Neural progenitor cell (in vitro differentiated cells): ENCODE data around the gene KRTAP19-5. TPM values are rescaled to one million over a fixed set of nuclear protein-coding genes. Genes with fewer than 3 reads are reported as not detected.

Experiments used
- DNase-seq: peaks from one replicate; pipeline ENCODE4 v3.0.0-alpha.2; 2016; ENCODE audit warnings: low spot score
- H2AFZ ChIP-seq: fragments of 200-600 bp; sonication (generic); replicated peaks from 2 replicates; pipeline ENCODE4 v1.6.1; 2016; ENCODE audit warnings: antibody characterized with exemption
- H3F3A ChIP-seq: fragments of 200-600 bp; sonication (generic); 2 replicates; pipeline ENCODE4 v1.6.1; 2016; ENCODE audit warnings: antibody characterized with exemption, low read depth
- H3K27ac ChIP-seq: fragments of 200-600 bp; sonication (generic); 2 replicates; pipeline ENCODE4 v1.5.1; 2016; ENCODE audit warnings: mild to moderate bottlenecking
- H3K27me3 ChIP-seq: fragments of 200-600 bp; sonication (generic); 2 replicates; pipeline ENCODE4 v1.6.1; 2016; ENCODE audit warnings: mild to moderate bottlenecking, moderate library complexity
- H3K36me3 ChIP-seq: fragments of 200-600 bp; sonication (generic); 2 replicates; pipeline ENCODE4 v1.5.1; 2016
- H3K4me1 ChIP-seq: fragments of 200-600 bp; sonication (generic); 2 replicates; pipeline ENCODE4 v1.6.1; 2016; ENCODE audit warnings: mixed run types
- H3K4me2 ChIP-seq: fragments of 200-600 bp; sonication (generic); 2 replicates; pipeline ENCODE4 v1.6.1; 2016
- H3K4me3 ChIP-seq: fragments of 200-600 bp; sonication (generic); 2 replicates; pipeline ENCODE4 v1.5.1; 2016
- H3K79me2 ChIP-seq: fragments of 200-600 bp; sonication (generic); 2 replicates; pipeline ENCODE4 v1.6.1; 2016; ENCODE audit warnings: low read depth
- H3K9ac ChIP-seq: fragments of 200-600 bp; sonication (generic); 2 replicates; pipeline ENCODE4 v1.6.1; 2016
- H3K9me3 ChIP-seq: fragments of 200-600 bp; sonication (generic); 2 replicates; pipeline ENCODE4 v1.5.1; 2016; ENCODE audit warnings: low read depth
- H4K20me1 ChIP-seq: fragments of 200-600 bp; sonication (generic); 2 replicates; pipeline ENCODE4 v1.6.1; 2016; ENCODE audit warnings: low read depth
- H3K27ac Mint-ChIP-seq: 3 replicates; pipeline ENCODE4 v1.8.0; 2021; ENCODE audit warnings: mixed read lengths
- H3K27me3 Mint-ChIP-seq: 2 replicates; pipeline ENCODE4 v1.8.0; 2022; ENCODE audit warnings: low read depth, mild to moderate bottlenecking, inconsistent platforms, moderate library complexity, mixed read lengths; ENCODE audit not compliant: insufficient read depth
- H3K36me3 Mint-ChIP-seq: 3 replicates; pipeline ENCODE4 v1.8.0; 2021; ENCODE audit warnings: mixed read lengths
- H3K4me1 Mint-ChIP-seq: 3 replicates; pipeline ENCODE4 v1.8.0; 2021; ENCODE audit warnings: mixed read lengths
- H3K4me3 Mint-ChIP-seq: 3 replicates; pipeline ENCODE4 v1.8.0; 2021; ENCODE audit warnings: mild to moderate bottlenecking, moderate library complexity, mixed read lengths
- H3K9me3 Mint-ChIP-seq: 3 replicates; pipeline ENCODE4 v1.8.0; 2020; ENCODE audit warnings: mixed read lengths
- EZH2 ChIP-seq: fragments of 200-600 bp; sonication (generic); IDR thresholded peaks from 2 replicates; pipeline ENCODE4 v1.6.1; 2017; ENCODE audit warnings: antibody characterized with exemption, mild to moderate bottlenecking, moderate library complexity
- EZH2phosphoT487 ChIP-seq: fragments of 200-600 bp; sonication (generic); IDR thresholded peaks from 2 replicates; pipeline ENCODE4 v1.6.1; 2017; ENCODE audit warnings: antibody characterized with exemption
- total RNA-seq: library from RNA; depleted of rRNA; stranded (reverse); fragments of >200 nt; gene quantifications from 2 replicates; pipeline ENCODE4 v1.2.3, GENCODE V29; 2015; ENCODE audit warnings: low replicate concordance
- TF ChIP-seq, protein P1 (sequence below): fragments of 200-600 bp; sonication (generic); IDR thresholded peaks from 2 replicates; pipeline ENCODE4 v1.5.1; 2017; ENCODE audit warnings: antibody characterized with exemption, mild to moderate bottlenecking

The KRTAP19-5 gene
- not detected in 2 replicates for total RNA-seq

DNA sequence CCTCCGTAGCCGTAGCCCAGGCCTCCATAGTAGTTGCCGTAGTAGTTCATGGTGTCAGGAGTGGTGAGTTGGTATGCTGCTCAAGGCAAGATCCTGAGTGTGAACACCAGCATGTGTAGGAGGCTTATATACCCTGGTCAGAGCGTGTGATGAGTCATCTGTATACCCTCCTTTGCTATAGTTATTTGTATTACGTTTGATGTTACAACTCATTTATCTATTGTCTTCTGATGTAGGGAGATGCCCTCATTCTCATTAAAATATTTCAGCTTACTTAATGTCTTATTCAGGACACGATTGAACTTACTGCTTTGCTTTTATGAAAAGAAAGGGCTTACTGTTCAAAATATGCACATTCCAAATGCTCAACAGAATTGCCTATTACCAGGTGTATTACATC lies at the start of gene KRTAP19-5:
Gene KRTAP19-5 (minus strand): TSS at position 101 of the 400 bp plus-strand sequence. CDS start 51 bp downstream, at position 50.
- Histone ChIP-seq H3K9me3 (peaks cover 6% of the 10 kb centered on the region), H2AFZ (no peak within 1 kb of the TSS), H3K4me2 (no peak within 1 kb of the TSS), H3K9ac (no peak within 1 kb of the TSS), H3K27ac (no peak within 1 kb of the TSS), H3K79me2 (no peaks in the 10 kb centered on the region), H3F3A (no peaks in the 10 kb centered on the region), H3K4me3 (no peak within 1 kb of the TSS), H4K20me1 (no peaks in the 10 kb centered on the region), H3K36me3 (no peaks in the 10 kb centered on the region), H3K27me3 (no peaks in the 10 kb centered on the region), H3K4me1 (no peaks in the 10 kb centered on the region)
- no peak within 1 kb of the TSS for H3K4me3 Mint-ChIP-seq
- H3K27me3 Mint-ChIP-seq: peaks cover 3% of the 10 kb centered on the region
- no peak for DNase-seq
- H3K9me3 Mint-ChIP-seq: no peaks in the 10 kb centered on the region
- TF ChIP-seq EZH2phosphoT487: no peak
- TF ChIP-seq EZH2: no peak
- TF ChIP-seq, protein P1, sequence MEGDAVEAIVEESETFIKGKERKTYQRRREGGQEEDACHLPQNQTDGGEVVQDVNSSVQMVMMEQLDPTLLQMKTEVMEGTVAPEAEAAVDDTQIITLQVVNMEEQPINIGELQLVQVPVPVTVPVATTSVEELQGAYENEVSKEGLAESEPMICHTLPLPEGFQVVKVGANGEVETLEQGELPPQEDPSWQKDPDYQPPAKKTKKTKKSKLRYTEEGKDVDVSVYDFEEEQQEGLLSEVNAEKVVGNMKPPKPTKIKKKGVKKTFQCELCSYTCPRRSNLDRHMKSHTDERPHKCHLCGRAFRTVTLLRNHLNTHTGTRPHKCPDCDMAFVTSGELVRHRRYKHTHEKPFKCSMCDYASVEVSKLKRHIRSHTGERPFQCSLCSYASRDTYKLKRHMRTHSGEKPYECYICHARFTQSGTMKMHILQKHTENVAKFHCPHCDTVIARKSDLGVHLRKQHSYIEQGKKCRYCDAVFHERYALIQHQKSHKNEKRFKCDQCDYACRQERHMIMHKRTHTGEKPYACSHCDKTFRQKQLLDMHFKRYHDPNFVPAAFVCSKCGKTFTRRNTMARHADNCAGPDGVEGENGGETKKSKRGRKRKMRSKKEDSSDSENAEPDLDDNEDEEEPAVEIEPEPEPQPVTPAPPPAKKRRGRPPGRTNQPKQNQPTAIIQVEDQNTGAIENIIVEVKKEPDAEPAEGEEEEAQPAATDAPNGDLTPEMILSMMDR: no peak
- peaks cover 6% of the 10 kb centered on the region for H3K4me1 Mint-ChIP-seq
- no peak within 1 kb of the TSS for H3K27ac Mint-ChIP-seq
- no peaks in the 10 kb centered on the region for H3K36me3 Mint-ChIP-seq

GRCh38 chr21:30541764-30542163 lies 39.8 kb upstream of the KRTAP19-5 start, which contains the start of gene KRTAP19-6:
KRTAP19-6 (minus strand) TSS chr21:30541864; CDS start chr21:30541833, 31 bp downstream.
- TF ChIP-seq EZH2phosphoT487: no peak
- no peak for TF ChIP-seq EZH2
- TF ChIP-seq, protein P1: no peak
- Histone ChIP-seq H3K27me3 (no peaks in the 10 kb centered on the region), H3K4me1 (no peaks in the 10 kb centered on the region), H3F3A (no peaks in the 10 kb centered on the region), H3K36me3 (no peaks in the 10 kb centered on the region), H3K27ac (no peak within 1 kb of the TSS), H3K4me3 (no peak within 1 kb of the TSS), H3K79me2 (no peaks in the 10 kb centered on the region), H3K9me3 (peaks cover 4% of the 10 kb centered on the region), H2AFZ (no peak within 1 kb of the TSS), H3K9ac (no peak within 1 kb of the TSS), H3K4me2 (no peak within 1 kb of the TSS), H4K20me1 (no peaks in the 10 kb centered on the region)
- Mint-ChIP-seq H3K36me3 (no peaks in the 10 kb centered on the region), H3K27me3 (peaks cover 2% of the 10 kb centered on the region), H3K27ac (no peak within 1 kb of the TSS), H3K4me1 (no peaks in the 10 kb centered on the region), H3K4me3 (no peak within 1 kb of the TSS), H3K9me3 (no peaks in the 10 kb centered on the region)
- no peak for DNase-seq

- TF ChIP-seq, protein P1: no peak
- no peak for TF ChIP-seq EZH2
- TF ChIP-seq EZH2phosphoT487: no peak
- Mint-ChIP-seq H3K4me1 (no peaks in the 10 kb centered on the region), H3K27ac (no peak overlapping the region), H3K27me3 (no peaks in the 10 kb centered on the region), H3K4me3 (no peak overlapping the region), H3K36me3 (no peaks in the 10 kb centered on the region), H3K9me3 (no peaks in the 10 kb centered on the region)
- no peak for DNase-seq
- no peaks in the 10 kb centered on the region for H3F3A ChIP-seq
- no peaks in the 10 kb centered on the region for H4K20me1 ChIP-seq
- no peak overlapping the region for H2AFZ ChIP-seq
- no peaks in the 10 kb centered on the region for H3K79me2 ChIP-seq
- no peak overlapping the region for H3K27ac ChIP-seq
- no peak overlapping the region for H3K9ac ChIP-seq
- H3K4me1 ChIP-seq: no peaks in the 10 kb centered on the region
- H3K9me3 ChIP-seq: peaks cover 4% of the 10 kb centered on the region
- H3K36me3 ChIP-seq: no peaks in the 10 kb centered on the region
- H3K4me2 ChIP-seq: no peak overlapping the region
- no peak overlapping the region for H3K4me3 ChIP-seq
- no peaks in the 10 kb centered on the region for H3K27me3 ChIP-seq
These were observed 16.9 kb upstream of the KRTAP19-5 start for GRCh38 chr21:30518876-30519275.
